K562 (cell line): ENCODE data around the gene SSR4. TPM values are rescaled to one million over a fixed set of nuclear protein-coding genes. Genes with fewer than 3 reads are reported as not detected.

ENCODE experiments used
- ATAC-seq: fragments of 200-7000 bp; cut with Tn5 transposase; 3 replicates; pipeline ENCODE4 v1.9.1; 2020; ENCODE audit warnings: moderate library complexity
- BruUV-seq: library from RNA; stranded (reverse); fragments of 400-500 nt; replicated peaks from 2 replicates; lab custom pipeline; 2021; lab: Mats Ljungman, UMichigan
- CTCF ChIA-PET: fragments of 300-600 bp; formaldehyde crosslinking; extraction: SDS; loops from one replicate; lab custom pipeline; 2021; ENCODE audit warnings: low intra/inter-chr PET ratio; lab: Yijun Ruan, JAX
- POLR2A ChIA-PET: fragments of 300-600, 350-650 bp; sonication (Branson Sonifier 250); formaldehyde crosslinking; extraction: SDS; loops from one replicate; lab custom pipeline; 2021; ENCODE audit warnings: antibody characterized with exemption, inconsistent platforms; lab: Yijun Ruan, JAX
- DNase-seq, 4 experiments: peaks; one replicate each; pipeline versions ENCODE4 v3.0.0 to v3.0.0-alpha.2; 2011 to 2018; ENCODE audit warnings: low spot score in 3 of 4, mixed read lengths in 3 of 4; ENCODE audit errors: extremely low read depth in 1 of 4
- FAIRE-seq: peaks from 2 replicates; lab custom pipeline; 2011; peaks lifted over from hg19 to GRCh38; lab: Jason Lieb, UNC
- H2AFZ ChIP-seq: 2 replicates; pipeline ENCODE4 v1.6.0; 2011; ENCODE audit warnings: low read depth, low read length, control low read depth, inconsistent platforms
- H3K27ac ChIP-seq: fragments of 200-600 bp; 3 replicates; pipeline ENCODE4 v1.8.0; 2011; ENCODE audit warnings: low read depth, mild to moderate bottlenecking, control low read depth, inconsistent platforms, low read length, moderate library complexity, mixed read lengths; ENCODE audit errors: extremely low read depth
- H3K27me3 ChIP-seq, 2 experiments: fragments of 300-600 bp in 1 of 2; 2 replicates in 1 of 2; 3 replicates in 1 of 2; pipeline versions ENCODE4 v1.6.0 to v1.8.0; 2011; ENCODE audit warnings: inconsistent platforms in 2 of 2, low read length in 2 of 2, mild to moderate bottlenecking in 1 of 2, mixed read lengths in 1 of 2, moderate library complexity in 1 of 2; ENCODE audit not compliant: control insufficient read depth in 2 of 2, insufficient read depth in 2 of 2
- H3K36me3 ChIP-seq: fragments of 300-600 bp; 3 replicates; pipeline ENCODE4 v1.8.0; 2011; ENCODE audit warnings: mild to moderate bottlenecking, low read length, inconsistent platforms; ENCODE audit not compliant: control insufficient read depth, insufficient read depth
- H3K4me1 ChIP-seq, 2 experiments: fragments of 200-600 bp in 1 of 2; replicated peaks in 1 of 2; 2 replicates in 1 of 2; 3 replicates in 1 of 2; pipeline versions ENCODE4 v1.5.1 to v1.8.0; 2011; ENCODE audit warnings: inconsistent platforms in 2 of 2, low read length in 2 of 2, mild to moderate bottlenecking in 1 of 2, mixed read lengths in 1 of 2, moderate library complexity in 1 of 2; ENCODE audit not compliant: control insufficient read depth in 2 of 2, insufficient read depth in 2 of 2
- H3K4me2 ChIP-seq: 2 replicates; pipeline ENCODE4 v1.6.1; 2011; ENCODE audit warnings: low read length, control low read depth, inconsistent platforms, mixed read lengths; ENCODE audit not compliant: insufficient read depth
- H3K4me3 ChIP-seq: fragments of 200-600 bp; sonication (generic), shearing (Covaris generic); 2 replicates; pipeline ENCODE4 v1.5.1; 2016; ENCODE audit warnings: control low read depth, inconsistent platforms
- H3K79me2 ChIP-seq: fragments of 200-600 bp; 3 replicates; pipeline ENCODE4 v1.8.0; 2011; ENCODE audit warnings: low read length, inconsistent platforms; ENCODE audit not compliant: control insufficient read depth, insufficient read depth
- H3K9ac ChIP-seq, 2 experiments: 2 replicates each; pipeline versions ENCODE4 v1.6.0 to v1.6.1; 2011; ENCODE audit warnings: low read depth in 2 of 2, low read length in 2 of 2, control low read depth in 1 of 2, inconsistent platforms in 1 of 2, mild to moderate bottlenecking in 1 of 2, mixed read lengths in 1 of 2; ENCODE audit not compliant: insufficient read depth in 1 of 2
- H3K9me1 ChIP-seq: one replicate; pipeline ENCODE4 v1.6.0; 2011; ENCODE audit warnings: inconsistent platforms, mild to moderate bottlenecking, low read length, moderate library complexity; ENCODE audit not compliant: control insufficient read depth, insufficient read depth
- H3K9me3 ChIP-seq: replicated peaks from 2 replicates; pipeline ENCODE4 v1.5.1; 2011; ENCODE audit warnings: low read depth, low read length, inconsistent platforms; ENCODE audit not compliant: control insufficient read depth, insufficient read depth
- H4K20me1 ChIP-seq: replicated peaks from 2 replicates; pipeline ENCODE4 v1.6.1; 2011; ENCODE audit warnings: low read length, inconsistent platforms, mixed read lengths; ENCODE audit not compliant: control insufficient read depth, insufficient read depth
- DNMT1 ChIP-seq: fragments of 450-650 bp; IDR thresholded peaks from 2 replicates; pipeline ENCODE4 v1.6.1; 2016; ENCODE audit warnings: antibody characterized with exemption, mild to moderate bottlenecking
- FUS ChIP-seq: fragments of 200-400 bp; formaldehyde crosslinking; optimal IDR thresholded peaks from 2 replicates; pipeline ENCODE3; 2017; ENCODE audit warnings: low read depth, low read length
- GATA2 ChIP-seq: sonication (generic); formaldehyde crosslinking; IDR thresholded peaks from 2 replicates; pipeline ENCODE4 v1.4.0; 2020; ENCODE audit warnings: mild to moderate bottlenecking, missing genetic modification reagents
- HNRNPL ChIP-seq: fragments of 200-400 bp; formaldehyde crosslinking; IDR thresholded peaks from 2 replicates; pipeline ENCODE4 v1.6.1; 2017; ENCODE audit warnings: low read depth, mild to moderate bottlenecking, low read length
- HSF4 ChIP-seq: fragments of 250-450 bp; sonication (Bioruptor Pico); IDR thresholded peaks from 2 replicates; pipeline ENCODE4 v2.1.2; 2022; ENCODE audit warnings: mild to moderate bottlenecking, moderate library complexity, borderline replicate concordance
- KLF6 ChIP-seq: fragments of 250-450 bp; sonication (Bioruptor Pico); IDR thresholded peaks from 2 replicates; pipeline ENCODE4 v1.4.0; 2020; ENCODE audit warnings: mild to moderate bottlenecking, moderate library complexity, borderline replicate concordance
- MTA3 ChIP-seq: fragments of 450-650 bp; formaldehyde crosslinking; IDR thresholded peaks from 2 replicates; pipeline ENCODE4 v1.6.1; 2017; ENCODE audit warnings: mild to moderate bottlenecking, borderline replicate concordance
- PHF20 ChIP-seq: fragments of 450-650 bp; IDR thresholded peaks from 2 replicates; pipeline ENCODE4 v1.6.1; 2018; ENCODE audit not compliant: partially characterized antibody
- POLR2B ChIP-seq: fragments of 450-650 bp; IDR thresholded peaks from 2 replicates; pipeline ENCODE4 v1.6.1; 2018; ENCODE audit warnings: low read depth; ENCODE audit not compliant: partially characterized antibody
- RB1 ChIP-seq: fragments of 450-650 bp; IDR thresholded peaks from 2 replicates; pipeline ENCODE4 v1.6.1; 2017; ENCODE audit warnings: low read depth, mild to moderate bottlenecking
- RBM22 ChIP-seq: fragments of 200-400 bp; formaldehyde crosslinking; IDR thresholded peaks from 2 replicates; pipeline ENCODE4 v1.6.1; 2018; ENCODE audit warnings: low read length, low read depth; ENCODE audit not compliant: poor library complexity, severe bottlenecking
- SMARCA5 ChIP-seq: fragments of 450-650 bp; IDR thresholded peaks from 2 replicates; pipeline ENCODE4 v1.6.1; 2016
- ZBTB1 ChIP-seq: sonication (generic); formaldehyde crosslinking; IDR thresholded peaks from 2 replicates; pipeline ENCODE4 v1.8.1; 2023; ENCODE audit warnings: missing genetic modification reagents, low read depth, mild to moderate bottlenecking, borderline replicate concordance
- ZEB2 ChIP-seq: fragments of 450-650 bp; IDR thresholded peaks from 2 replicates; pipeline ENCODE4 v1.6.1; 2016
- WGBS: fragments of 100-300 bp; shearing (Covaris generic); methylation state at CpG from one replicate; pipeline ENCODE4 v1.1.6; 2016; ENCODE audit warnings: low coverage, mixed read lengths; ENCODE audit not compliant: insufficient coverage; ENCODE audit errors: missing lambda C conversion rate; 5-methylcytosine and 5-hydroxymethylcytosine counted together
- in situ Hi-C: fragments of 300-500 bp; cut with MboI; formaldehyde crosslinking; loops from 4 replicates; pipeline ENCODE4 v1.15.0; 2018; ENCODE audit warnings: inconsistent platforms, mixed read lengths
- intact Hi-C: fragments of 100-400 bp; cut with micrococcal nuclease; formaldehyde crosslinking; loops from 2 replicates; pipeline ENCODE4 v1.14.2; 2022
- polyA plus RNA-seq, 8 experiments: library from polyadenylated mRNA; depleted of rRNA in 4 of 8; stranded (reverse) in 5 of 8; unstranded in 3 of 8; fragments of >200 nt; fragmentation: Nextera tagmentation in 2 of 8; fragmentation: Illumina TruSeq in 1 of 8; extraction: Ambion mirVana in 2 of 8; extraction: Trizol in 1 of 8; gene quantifications; 2 replicates each; pipeline versions ENCODE4 v1.2.1 to v1.2.3, GENCODE V29; 2011 to 2014; ENCODE audit warnings: inconsistent platforms in 1 of 8, missing spikeins in 1 of 8
- total RNA-seq, 7 experiments: library from RNA; depleted of rRNA in 6 of 7; stranded (reverse); fragments of >200 nt in 6 of 7; fragmentation: Illumina TruSeq in 2 of 7; extraction: Trizol in 2 of 7; gene quantifications; 2 replicates each; pipeline versions ENCODE4 v1.2.1 to v1.2.3, GENCODE V29; 2011 to 2021; ENCODE audit warnings: low replicate concordance in 1 of 7
- TF ChIP-seq, protein P1 (sequence below): fragments of 250-450 bp; sonication (Bioruptor Pico); IDR thresholded peaks from 2 replicates; pipeline ENCODE4 v1.4.0; 2020; ENCODE audit warnings: mild to moderate bottlenecking, moderate library complexity, borderline replicate concordance
- TF ChIP-seq, protein P2 (sequence below): fragments of 450-650 bp; formaldehyde crosslinking; IDR thresholded peaks from 2 replicates; pipeline ENCODE4 v1.4.0; 2020; ENCODE audit warnings: mild to moderate bottlenecking, moderate library complexity

SSR4 gene
- total and polyA plus RNA-seq, 9 of the 15 experiments (the other 6 are each of a cell fraction or from before 2014, with no cell fraction given): 146 to 492 (median 272) TPM

DNA sequence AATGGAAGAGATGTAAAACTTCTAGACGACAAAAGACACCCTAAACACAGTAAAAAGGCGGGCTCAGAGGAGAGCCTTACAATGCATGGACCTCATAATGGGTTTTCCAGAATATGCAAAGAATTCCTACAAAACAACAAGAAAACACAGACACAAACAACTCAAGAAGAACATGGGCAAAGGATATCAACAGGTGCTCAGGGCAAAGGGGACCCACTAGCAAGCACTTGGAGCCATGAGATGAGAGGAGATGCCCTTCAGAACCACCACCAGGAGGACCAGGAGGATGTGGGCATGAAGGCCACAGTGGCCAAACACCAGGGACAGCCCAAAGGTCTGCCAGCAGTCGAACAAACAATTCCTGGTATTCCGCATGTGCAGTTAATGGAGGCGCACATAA lies 18.7 kb downstream of the SSR4 start:
- in situ Hi-C loops (no loop called here), intact Hi-C loops (no loop called here)
- H3K9me3 ChIP-seq: no peaks in the 10 kb centered on the region

More for the DNA sequence above, 18.7 kb downstream of the SSR4 start:
- no peak for FAIRE-seq
- WGBS: 20% methylated on average over 5 of the region's 5 CpGs
- Histone ChIP-seq H3K27me3 (peaks cover 16 to 33% of the 10 kb centered on the region in 2 experiments; a peak in 3 of 5 replicates), H3K79me2 (no peaks in the 10 kb centered on the region), H3K4me3 (no peak overlapping the region), H3K36me3 (no peaks in the 10 kb centered on the region), H3K9ac (no peak overlapping the region), H4K20me1 (no peaks in the 10 kb centered on the region; the same call in 1 of the 2 replicates), H3K4me1 (peaks cover 5 to 21% of the 10 kb centered on the region in 2 experiments; a peak in 4 of 5 replicates), H3K4me2 (no peak overlapping the region), H3K27ac (no peak overlapping the region), H3K9me1 (no peaks in the 10 kb centered on the region), H2AFZ (no peak overlapping the region)
- TF ChIP-seq RB1 (no peak), RBM22 (no peak), KLF6 (CRISPR knock-in tag) (no peak), ZEB2 (no peak), ZBTB1 (CRISPR knock-in tag) (no peak), DNMT1 (no peak), PHF20 (no peak), SMARCA5 (no peak), GATA2 (CRISPR knock-in tag) (no peak), HSF4 (CRISPR knock-in tag) (no peak), POLR2B (no peak), FUS (no peak), MTA3 (no peak), HNRNPL (no peak)
- TF ChIP-seq, protein P1, sequence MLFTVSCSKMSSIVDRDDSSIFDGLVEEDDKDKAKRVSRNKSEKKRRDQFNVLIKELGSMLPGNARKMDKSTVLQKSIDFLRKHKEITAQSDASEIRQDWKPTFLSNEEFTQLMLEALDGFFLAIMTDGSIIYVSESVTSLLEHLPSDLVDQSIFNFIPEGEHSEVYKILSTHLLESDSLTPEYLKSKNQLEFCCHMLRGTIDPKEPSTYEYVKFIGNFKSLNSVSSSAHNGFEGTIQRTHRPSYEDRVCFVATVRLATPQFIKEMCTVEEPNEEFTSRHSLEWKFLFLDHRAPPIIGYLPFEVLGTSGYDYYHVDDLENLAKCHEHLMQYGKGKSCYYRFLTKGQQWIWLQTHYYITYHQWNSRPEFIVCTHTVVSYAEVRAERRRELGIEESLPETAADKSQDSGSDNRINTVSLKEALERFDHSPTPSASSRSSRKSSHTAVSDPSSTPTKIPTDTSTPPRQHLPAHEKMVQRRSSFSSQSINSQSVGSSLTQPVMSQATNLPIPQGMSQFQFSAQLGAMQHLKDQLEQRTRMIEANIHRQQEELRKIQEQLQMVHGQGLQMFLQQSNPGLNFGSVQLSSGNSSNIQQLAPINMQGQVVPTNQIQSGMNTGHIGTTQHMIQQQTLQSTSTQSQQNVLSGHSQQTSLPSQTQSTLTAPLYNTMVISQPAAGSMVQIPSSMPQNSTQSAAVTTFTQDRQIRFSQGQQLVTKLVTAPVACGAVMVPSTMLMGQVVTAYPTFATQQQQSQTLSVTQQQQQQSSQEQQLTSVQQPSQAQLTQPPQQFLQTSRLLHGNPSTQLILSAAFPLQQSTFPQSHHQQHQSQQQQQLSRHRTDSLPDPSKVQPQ: no peak
- TF ChIP-seq, protein P2, sequence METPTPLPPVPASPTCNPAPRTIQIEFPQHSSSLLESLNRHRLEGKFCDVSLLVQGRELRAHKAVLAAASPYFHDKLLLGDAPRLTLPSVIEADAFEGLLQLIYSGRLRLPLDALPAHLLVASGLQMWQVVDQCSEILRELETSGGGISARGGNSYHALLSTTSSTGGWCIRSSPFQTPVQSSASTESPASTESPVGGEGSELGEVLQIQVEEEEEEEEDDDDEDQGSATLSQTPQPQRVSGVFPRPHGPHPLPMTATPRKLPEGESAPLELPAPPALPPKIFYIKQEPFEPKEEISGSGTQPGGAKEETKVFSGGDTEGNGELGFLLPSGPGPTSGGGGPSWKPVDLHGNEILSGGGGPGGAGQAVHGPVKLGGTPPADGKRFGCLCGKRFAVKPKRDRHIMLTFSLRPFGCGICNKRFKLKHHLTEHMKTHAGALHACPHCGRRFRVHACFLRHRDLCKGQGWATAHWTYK (CRISPR knock-in tag): no peak
- no peak for DNase-seq
- BruUV-seq: no TSS peak
- CTCF ChIA-PET: no interaction called here
- POLR2A ChIA-PET: no interaction called here
- no peak for ATAC-seq
